ENCODE results near the gene QKI. TPM values are rescaled to one million over a fixed set of nuclear protein-coding genes. Genes with fewer than 3 reads are reported as not detected.

QKI gene
- total and polyA plus RNA-seq, 2 experiments from 2014 or later, result 38.0 to 92.5 TPM

GRCh38 chr6:163423696-163424095, 9.2 kb downstream of the QKI start:
- 89% methylated on average over 2 of the region's 2 CpGs for WGBS (ENCODE audit: low lambda C conversion rate, missing lambda C conversion rate)
- peaks cover 18% of the 10 kb centered on the region for H3K4me1 ChIP-seq (ENCODE audit: insufficient read depth)
- H3K27me3 ChIP-seq, result no peaks in the 10 kb centered on the region
- H3K4me3 ChIP-seq, result no peak overlapping the region
- H3K79me2 ChIP-seq, result peaks cover 95% of the 10 kb centered on the region
- TF ChIP-seq EZH2 (IDR thresholded peaks at IDR 0.05; ENCODE audit: borderline replicate concordance), result no peak
- TF ChIP-seq CTCF (IDR thresholded peaks at IDR 0.05; ENCODE audit: poor library complexity), result no peak
- no peak for TF ChIP-seq EZH2phosphoT487 (IDR thresholded peaks at IDR 0.05; ENCODE audit: low read depth, severe bottlenecking, unreplicated experiment)
- no peak overlapping the region for H3K27ac ChIP-seq
- H3K36me3 ChIP-seq (replicated peaks; ENCODE audit: insufficient read depth, low read depth), result no peaks in the 10 kb centered on the region
- H3K4me2 ChIP-seq, result no peak overlapping the region
- DNase-seq (ENCODE audit: low spot score), result no peak
- H2AFZ ChIP-seq, result no peak overlapping the region
- no peaks in the 10 kb centered on the region for H3K9me3 ChIP-seq (ENCODE audit: low read depth)
- H4K20me1 ChIP-seq (ENCODE audit: insufficient read depth, poor library complexity, severe bottlenecking), result peaks cover 98% of the 10 kb centered on the region
- H3K9me2 ChIP-seq (replicated peaks; ENCODE audit: insufficient read depth), result no peaks in the 10 kb centered on the region

GRCh38 chr6:163427498-163428254, 13.2 kb downstream of the QKI start:
- WGBS (ENCODE audit: low lambda C conversion rate, missing lambda C conversion rate), result 90% methylated on average over 6 of the region's 6 CpGs
- no peak overlapping the region for H2AFZ ChIP-seq
- H3K4me3 ChIP-seq, result no peak overlapping the region
- peaks cover 95% of the 10 kb centered on the region for H3K79me2 ChIP-seq
- H3K4me1 ChIP-seq (ENCODE audit: insufficient read depth), result peaks cover 18% of the 10 kb centered on the region
- H3K9me2 ChIP-seq (replicated peaks; ENCODE audit: insufficient read depth), result no peaks in the 10 kb centered on the region
- TF ChIP-seq EZH2phosphoT487 (IDR thresholded peaks at IDR 0.05; ENCODE audit: low read depth, severe bottlenecking, unreplicated experiment) (no peak), EZH2 (IDR thresholded peaks at IDR 0.05; ENCODE audit: borderline replicate concordance) (no peak), CTCF (IDR thresholded peaks at IDR 0.05; ENCODE audit: poor library complexity) (peak; percentile 58)
- no peak overlapping the region for H3K27ac ChIP-seq
- no peak overlapping the region for H3K4me2 ChIP-seq
- peak; percentile 53 for DNase-seq (ENCODE audit: low spot score)
- H4K20me1 ChIP-seq (ENCODE audit: insufficient read depth, poor library complexity, severe bottlenecking), result peaks cover 98% of the 10 kb centered on the region
- no peaks in the 10 kb centered on the region for H3K27me3 ChIP-seq
- no peaks in the 10 kb centered on the region for H3K36me3 ChIP-seq (replicated peaks; ENCODE audit: insufficient read depth, low read depth)
- H3K9me3 ChIP-seq (ENCODE audit: low read depth), result no peaks in the 10 kb centered on the region

- Histone ChIP-seq H3K27ac (no peak overlapping the region), H3K9me3 (ENCODE audit: low read depth) (no peaks in the 10 kb centered on the region), H4K20me1 (ENCODE audit: insufficient read depth, poor library complexity, severe bottlenecking) (peaks cover 98% of the 10 kb centered on the region), H3K79me2 (peaks cover 95% of the 10 kb centered on the region), H3K9me2 (replicated peaks; ENCODE audit: insufficient read depth) (no peaks in the 10 kb centered on the region), H3K4me1 (ENCODE audit: insufficient read depth) (peaks cover 18% of the 10 kb centered on the region), H3K4me2 (no peak overlapping the region), H2AFZ (no peak overlapping the region), H3K36me3 (replicated peaks; ENCODE audit: insufficient read depth, low read depth) (no peaks in the 10 kb centered on the region), H3K4me3 (no peak overlapping the region), H3K27me3 (no peaks in the 10 kb centered on the region)
- WGBS (ENCODE audit: low lambda C conversion rate, missing lambda C conversion rate), result 39% methylated on average over 2 of the region's 2 CpGs
- TF ChIP-seq EZH2phosphoT487 (IDR thresholded peaks at IDR 0.05; ENCODE audit: low read depth, severe bottlenecking, unreplicated experiment) (no peak), CTCF (IDR thresholded peaks at IDR 0.05; ENCODE audit: poor library complexity) (no peak), EZH2 (IDR thresholded peaks at IDR 0.05; ENCODE audit: borderline replicate concordance) (no peak)
- DNase-seq (ENCODE audit: low spot score), result no peak
These were observed 13.9 kb downstream of the QKI start for GRCh38 chr6:163428373-163428772.

Data from hepatocyte (in vitro differentiated cells).